Mesenchymal stem cell (in vitro differentiated cells and primary cell): Measurements from ENCODE around the gene BTBD16.

Source experiments
- DNase-seq: peaks from one replicate; pipeline ENCODE4 v3.0.0-alpha.2; 2013
- H2AFZ ChIP-seq: one replicate; pipeline ENCODE4 v1.6.1; 2013; ENCODE audit warnings: low read depth, mild to moderate bottlenecking, control low read depth, inconsistent platforms, low read length, moderate library complexity
- H2AK5ac ChIP-seq: 2 replicates; pipeline ENCODE4 v1.6.1; 2013; ENCODE audit warnings: low read length, moderate library complexity, mild to moderate bottlenecking, inconsistent platforms; ENCODE audit not compliant: severe bottlenecking
- H2BK120ac ChIP-seq: one replicate; pipeline ENCODE4 v1.6.1; 2013; ENCODE audit warnings: low read depth, mild to moderate bottlenecking, inconsistent platforms, low read length, moderate library complexity
- H2BK12ac ChIP-seq, 2 experiments: one replicate each; pipeline ENCODE4 v1.6.1; 2013; ENCODE audit warnings: inconsistent platforms in 2 of 2, low read length in 2 of 2, mild to moderate bottlenecking in 2 of 2, moderate library complexity in 2 of 2, control low read depth in 1 of 2
- H2BK15ac ChIP-seq: one replicate; pipeline ENCODE4 v1.6.1; 2013; ENCODE audit warnings: mild to moderate bottlenecking, low read depth, inconsistent platforms; ENCODE audit not compliant: poor library complexity, severe bottlenecking
- H2BK5ac ChIP-seq: 2 replicates; pipeline ENCODE4 v1.6.1; 2013; ENCODE audit warnings: low read depth, mild to moderate bottlenecking, low read length, control low read depth, inconsistent platforms; ENCODE audit not compliant: poor library complexity, severe bottlenecking
- H3K14ac ChIP-seq, 2 experiments: one replicate each; pipeline ENCODE4 v1.6.1; 2013; ENCODE audit warnings: inconsistent platforms in 2 of 2, low read length in 2 of 2, control low read depth in 1 of 2, mild to moderate bottlenecking in 1 of 2, moderate library complexity in 1 of 2
- H3K18ac ChIP-seq, 2 experiments: one replicate each; pipeline ENCODE4 v1.6.1; 2013; ENCODE audit warnings: inconsistent platforms in 2 of 2, low read length in 2 of 2, control low read depth in 1 of 2, low read depth in 1 of 2, mild to moderate bottlenecking in 1 of 2
- H3K23ac ChIP-seq, 2 experiments: one replicate each; pipeline ENCODE4 v1.6.1; 2013; ENCODE audit warnings: inconsistent platforms in 2 of 2, low read length in 2 of 2, mild to moderate bottlenecking in 2 of 2, moderate library complexity in 2 of 2, control low read depth in 1 of 2
- H3K27ac ChIP-seq: 2 replicates; pipeline ENCODE4 v1.5.1; 2013; ENCODE audit warnings: mild to moderate bottlenecking, moderate library complexity, low read length, control low read depth, inconsistent platforms; ENCODE audit not compliant: poor library complexity, severe bottlenecking
- H3K27me3 ChIP-seq, 2 experiments: 2 replicates each; pipeline versions ENCODE4 v1.6.1 to v1.7.0; 2013; ENCODE audit warnings: low read length in 2 of 2, mild to moderate bottlenecking in 2 of 2, moderate library complexity in 2 of 2, control low read depth in 1 of 2, inconsistent platforms in 1 of 2; ENCODE audit not compliant: control insufficient read depth in 1 of 2, insufficient read depth in 1 of 2
- H3K36me3 ChIP-seq, 2 experiments: 2 replicates each; pipeline versions ENCODE4 v1.6.1 to v1.7.0; 2013; ENCODE audit warnings: low read length in 2 of 2, control low read depth in 1 of 2, inconsistent platforms in 1 of 2, low read depth in 1 of 2, mild to moderate bottlenecking in 1 of 2; ENCODE audit not compliant: insufficient read depth in 2 of 2, control insufficient read depth in 1 of 2
- H3K4ac ChIP-seq, 2 experiments: one replicate each; pipeline ENCODE4 v1.6.1; 2013; ENCODE audit warnings: inconsistent platforms in 2 of 2, low read length in 2 of 2, mild to moderate bottlenecking in 2 of 2, moderate library complexity in 2 of 2, control low read depth in 1 of 2, low read depth in 1 of 2
- H3K4me1 ChIP-seq: 2 replicates; pipeline ENCODE4 v1.6.1; 2013; ENCODE audit warnings: low read depth, low read length, control low read depth; ENCODE audit not compliant: control insufficient read depth, insufficient read depth
- H3K4me2 ChIP-seq: 2 replicates; pipeline ENCODE4 v1.6.1; 2013; ENCODE audit warnings: low read length, mild to moderate bottlenecking, inconsistent platforms; ENCODE audit not compliant: poor library complexity, severe bottlenecking
- H3K4me3 ChIP-seq, 2 experiments: 2 replicates each; pipeline versions ENCODE4 v1.5.1 to v1.7.0; 2013; ENCODE audit warnings: low read length in 2 of 2, mild to moderate bottlenecking in 2 of 2, control low read depth in 1 of 2, low read depth in 1 of 2; ENCODE audit not compliant: insufficient read depth in 1 of 2
- H3K79me1 ChIP-seq: replicated peaks from 2 replicates; pipeline ENCODE4 v1.6.1; 2013; ENCODE audit warnings: mild to moderate bottlenecking, control low read depth, low read length, inconsistent platforms; ENCODE audit not compliant: poor library complexity, severe bottlenecking
- H3K9ac ChIP-seq: 2 replicates; pipeline ENCODE4 v1.7.0; 2013; ENCODE audit warnings: mild to moderate bottlenecking, low read length, moderate library complexity
- H3K9me3 ChIP-seq: 2 replicates; pipeline ENCODE4 v1.7.0; 2013; ENCODE audit warnings: mild to moderate bottlenecking, low read length; ENCODE audit not compliant: control insufficient read depth
- H4K8ac ChIP-seq: one replicate; pipeline ENCODE4 v1.6.1; 2013; ENCODE audit warnings: inconsistent platforms, mild to moderate bottlenecking, low read length, moderate library complexity
- H4K91ac ChIP-seq: one replicate; pipeline ENCODE4 v1.6.1; 2013; ENCODE audit warnings: mild to moderate bottlenecking, low read length, inconsistent platforms
- WGBS: methylation state at CpG from one replicate; pipeline ENCODE4 v1.1.7; 2013; ENCODE audit warnings: mixed read lengths; 5-methylcytosine and 5-hydroxymethylcytosine counted together

BTBD16 gene

DNA sequence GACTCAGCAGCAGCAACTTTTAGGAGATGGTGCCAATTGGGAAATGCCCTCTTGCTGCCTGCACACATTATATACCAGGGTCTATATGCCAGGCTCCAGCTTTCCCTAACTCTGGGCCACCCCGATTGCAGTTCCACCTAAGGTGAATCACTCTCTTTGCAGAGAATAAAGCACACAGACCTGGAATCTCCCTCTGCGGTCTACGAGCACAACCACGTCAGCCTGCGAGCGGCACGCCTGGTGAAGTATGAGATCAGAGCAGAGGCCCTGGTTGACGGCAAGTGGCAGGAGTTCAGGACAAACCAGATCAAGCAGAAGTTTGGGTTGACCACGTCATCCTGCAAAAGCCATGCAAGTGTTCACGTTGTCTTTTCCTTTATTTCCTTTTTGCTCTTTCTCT is 65.2 kb downstream of the BTBD16 start:
- no peak for DNase-seq
- Histone ChIP-seq H3K9ac (no peak overlapping the region), H3K36me3 (no peaks in the 10 kb centered on the region), H3K4me1 (peaks cover 9% of the 10 kb centered on the region), H2AFZ (no peak overlapping the region), H3K27me3 (no peaks in the 10 kb centered on the region), H2BK120ac (no peak overlapping the region), H4K91ac (no peak overlapping the region), H3K23ac (no peak overlapping the region), H2BK5ac (no peak overlapping the region), H3K4me3 (no peak overlapping the region), H3K4ac (no peak overlapping the region), H3K79me1 (no peaks in the 10 kb centered on the region), H3K4me2 (no peak overlapping the region), H2BK15ac (no peak overlapping the region), H3K9me3 (no peaks in the 10 kb centered on the region), H3K18ac (no peak overlapping the region), H2AK5ac (no peak overlapping the region), H3K14ac (no peak overlapping the region), H3K27ac (no peak overlapping the region), H4K8ac (no peak overlapping the region), H2BK12ac (no peak overlapping the region)
- 94% methylated on average over 10 of the region's 10 CpGs for WGBS

DNA sequence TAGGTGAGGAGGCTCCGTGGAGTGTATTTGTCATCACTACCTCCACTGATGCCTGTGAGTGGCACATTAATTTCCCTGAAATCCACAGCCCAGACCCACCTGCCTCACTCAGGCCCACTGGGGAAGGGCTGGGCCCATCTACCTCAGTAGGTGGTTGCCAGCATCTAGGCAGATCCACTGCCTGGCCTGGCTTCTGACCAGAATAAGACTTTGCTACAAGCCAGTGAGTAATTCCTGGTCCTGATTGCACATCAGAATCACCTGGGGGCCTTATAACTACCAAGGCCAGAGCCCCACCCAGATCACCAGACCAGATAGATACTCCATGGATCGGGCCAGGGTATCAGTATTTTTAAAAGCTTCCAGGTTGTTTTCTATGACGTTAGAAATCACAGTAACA is 65.9 kb downstream of the BTBD16 start:
- peak overlapping the region in 1 of 2 experiments; percentile 53 for H3K14ac ChIP-seq
- H2AFZ ChIP-seq = no peak overlapping the region
- H3K4me1 ChIP-seq = peaks cover 6% of the 10 kb centered on the region
- no peak overlapping the region for H2BK120ac ChIP-seq
- H3K36me3 ChIP-seq = no peaks in the 10 kb centered on the region
- no peak overlapping the region for H3K27ac ChIP-seq
- no peak overlapping the region for H3K23ac ChIP-seq
- no peak overlapping the region for H3K4ac ChIP-seq
- H2BK5ac ChIP-seq = no peak overlapping the region
- no peaks in the 10 kb centered on the region for H3K27me3 ChIP-seq
- no peak for DNase-seq
- H2BK15ac ChIP-seq = no peak overlapping the region
- no peak overlapping the region for H2BK12ac ChIP-seq
- no peak overlapping the region for H3K18ac ChIP-seq
- no peak overlapping the region for H4K8ac ChIP-seq
- H3K79me1 ChIP-seq = no peaks in the 10 kb centered on the region
- no peak overlapping the region for H3K4me2 ChIP-seq
- H2AK5ac ChIP-seq = no peak overlapping the region
- no peaks in the 10 kb centered on the region for H3K9me3 ChIP-seq
- H3K4me3 ChIP-seq = no peak overlapping the region
- no peak overlapping the region for H4K91ac ChIP-seq
- H3K9ac ChIP-seq = no peak overlapping the region
- 97% methylated on average over 3 of the region's 3 CpGs for WGBS

DNA sequence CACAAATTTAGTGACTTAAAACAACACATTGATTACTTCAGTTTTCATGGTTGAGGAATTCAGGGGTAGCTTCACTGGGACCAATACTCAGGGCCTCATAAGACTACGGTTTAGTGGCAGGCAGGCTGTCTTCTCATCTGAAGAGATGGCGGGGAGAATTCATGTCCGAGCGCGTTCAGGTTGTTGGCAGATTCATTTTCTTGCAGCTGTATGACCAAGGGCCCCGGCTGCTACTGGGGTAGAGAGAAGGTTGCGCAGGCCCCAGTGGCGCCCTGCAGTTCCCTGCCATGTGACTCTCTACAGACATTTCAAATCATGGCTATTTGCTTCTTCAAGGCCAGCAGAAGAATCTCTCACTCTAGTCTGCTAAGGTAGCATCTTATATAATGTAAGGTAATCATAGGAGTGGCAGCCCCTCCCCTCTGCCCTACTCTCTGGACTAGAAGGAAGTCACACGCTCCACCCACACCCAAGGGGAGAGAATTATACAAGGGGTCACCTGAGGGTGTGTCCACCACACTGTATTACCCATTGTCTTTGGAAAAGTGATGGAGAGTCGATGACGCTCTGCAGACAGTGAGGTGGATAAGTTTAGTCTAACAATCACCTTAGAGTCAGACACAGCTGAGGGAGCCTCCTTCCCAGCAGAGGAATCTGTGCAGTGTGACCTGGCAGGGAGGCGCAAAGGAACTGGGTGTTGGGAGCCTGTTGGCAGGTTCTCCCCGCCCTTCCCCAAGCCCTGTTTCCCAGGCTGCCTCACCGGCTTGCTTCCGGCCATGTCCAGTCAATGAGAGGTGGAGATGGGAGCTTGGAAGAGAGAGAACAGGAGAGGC is 67.7 kb downstream of the BTBD16 start:
- DNase-seq = no peak
- Histone ChIP-seq H3K14ac (no peak overlapping the region), H3K79me1 (no peaks in the 10 kb centered on the region), H3K36me3 (no peaks in the 10 kb centered on the region), H2BK15ac (no peak overlapping the region), H3K4ac (no peak overlapping the region), H4K8ac (no peak overlapping the region), H2BK5ac (no peak overlapping the region), H3K9ac (no peak overlapping the region), H2BK12ac (no peak overlapping the region), H2AFZ (no peak overlapping the region), H2BK120ac (no peak overlapping the region), H4K91ac (no peak overlapping the region), H3K18ac (no peak overlapping the region), H3K9me3 (no peaks in the 10 kb centered on the region), H2AK5ac (no peak overlapping the region), H3K4me3 (no peak overlapping the region), H3K4me2 (no peak overlapping the region), H3K23ac (no peak overlapping the region), H3K27ac (no peak overlapping the region), H3K27me3 (no peaks in the 10 kb centered on the region), H3K4me1 (peaks cover 7% of the 10 kb centered on the region)
- WGBS = 93% methylated on average over 12 of the region's 15 CpGs

DNA sequence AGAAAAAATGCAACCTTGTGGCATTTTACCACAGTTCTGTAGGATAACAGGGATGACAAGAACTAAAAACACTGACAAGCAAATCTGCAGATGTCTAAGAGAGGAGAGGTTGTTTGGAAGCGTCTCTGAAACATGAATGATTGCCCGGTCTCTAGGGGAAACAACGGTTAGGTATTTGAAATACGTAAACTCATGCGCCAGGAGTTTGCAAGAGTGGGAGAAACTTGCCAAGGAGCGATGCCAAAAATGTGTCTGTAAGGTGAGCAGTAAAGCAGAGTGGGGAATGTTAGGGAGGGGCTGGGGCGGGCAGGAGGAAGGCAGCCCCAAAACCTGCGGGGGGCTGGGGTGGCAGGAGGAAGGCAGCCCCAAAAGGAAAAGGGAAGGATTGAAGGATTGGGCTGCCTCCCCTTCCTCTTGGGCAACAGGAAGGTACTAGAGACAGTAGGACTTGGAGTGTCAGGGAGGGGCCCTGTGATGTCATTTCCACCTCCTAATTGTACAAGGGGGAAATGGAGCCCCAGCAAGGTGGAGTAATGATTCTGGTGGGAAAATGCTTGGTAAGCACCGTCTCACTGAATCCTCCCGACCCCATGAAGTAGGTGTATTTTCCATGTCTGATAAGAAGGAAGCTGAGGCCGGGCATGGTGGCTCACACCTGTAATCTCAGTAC is 70.2 kb downstream of the BTBD16 start:
- DNase-seq = no peak
- H2AK5ac ChIP-seq = no peak overlapping the region

More for the DNA sequence above, 70.2 kb downstream of the BTBD16 start:
- H3K9me3 ChIP-seq = no peaks in the 10 kb centered on the region
- no peak overlapping the region for H2BK12ac ChIP-seq
- H3K4me3 ChIP-seq = no peak overlapping the region
- H3K4ac ChIP-seq = no peak overlapping the region
- H3K27ac ChIP-seq = no peak overlapping the region
- H3K18ac ChIP-seq = no peak overlapping the region
- no peaks in the 10 kb centered on the region for H3K36me3 ChIP-seq
- no peak overlapping the region for H3K23ac ChIP-seq
- no peak overlapping the region for H3K9ac ChIP-seq
- H3K79me1 ChIP-seq = no peaks in the 10 kb centered on the region
- no peak overlapping the region for H2BK5ac ChIP-seq
- H4K8ac ChIP-seq = no peak overlapping the region
- no peak overlapping the region for H3K4me2 ChIP-seq
- 85% methylated on average over 11 of the region's 11 CpGs for WGBS
- no peaks in the 10 kb centered on the region for H3K27me3 ChIP-seq
- no peak overlapping the region for H2BK120ac ChIP-seq
- H3K4me1 ChIP-seq = peaks cover 15% of the 10 kb centered on the region
- H2BK15ac ChIP-seq = no peak overlapping the region
- no peak overlapping the region for H2AFZ ChIP-seq
- no peak overlapping the region for H3K14ac ChIP-seq
- no peak overlapping the region for H4K91ac ChIP-seq
